Measurements from ENCODE around the gene YJEFN3.

- no peak for TF ChIP-seq CTCF (conservative IDR thresholded peaks at IDR 0.05 in 1 of 2, IDR thresholded peaks at IDR 0.05 in 1 of 2; ENCODE audit: extremely low read depth in 1 of 2, insufficient read depth in 1 of 2, low read depth in 1 of 2, low read length in 2 of 2)
- TF ChIP-seq EZH2 (IDR thresholded peaks at IDR 0.05; ENCODE audit: borderline replicate concordance, low read length): no peak
Measured at GRCh38 chr19:19520989-19521388, 7.7 kb upstream of the YJEFN3 start.
